Bronchial epithelial cell (primary cell): ENCODE measurements around the gene CLOCK. TPM values are rescaled to one million over a fixed set of nuclear protein-coding genes. Genes with fewer than 3 reads are reported as not detected.
A peak's percentile ranks its signal among the peaks of the same experiment; 100 is the strongest.

ENCODE experiments used
- DNase-seq: peaks from one replicate; pipeline ENCODE4 v3.0.0-alpha.2; 2010; ENCODE audit warnings: low read depth
- FAIRE-seq: peaks from 2 replicates; lab custom pipeline; 2011; peaks lifted over from hg19 to GRCh38; lab: Jason Lieb, UNC
- H3K27me3 ChIP-seq: 2 replicates; pipeline ENCODE4 v1.5.1; 2011; ENCODE audit warnings: low read length; ENCODE audit not compliant: control insufficient read depth, insufficient read depth
- H3K36me3 ChIP-seq: 2 replicates; pipeline ENCODE4 v1.5.1; 2011; ENCODE audit warnings: low read length; ENCODE audit not compliant: control insufficient read depth, insufficient read depth
- H3K4me3 ChIP-seq: 2 replicates; pipeline ENCODE4 v1.5.1; 2011; ENCODE audit warnings: mild to moderate bottlenecking, low read depth, low read length, control low read depth
- total RNA-seq: library from RNA; depleted of rRNA; stranded (reverse); fragments of >200 nt; gene quantifications from 2 replicates; pipeline ENCODE4 v1.2.1, GENCODE V29; 2014
- TF ChIP-seq, protein P1 (sequence below): IDR thresholded peaks from 2 replicates; pipeline ENCODE4 v1.5.1; 2011; ENCODE audit warnings: mild to moderate bottlenecking, moderate library complexity, low read length, control low read depth, inconsistent platforms; ENCODE audit not compliant: insufficient read depth, severe bottlenecking

CLOCK gene
- total RNA-seq, 1 donor from 2014 or later = 20.8 TPM

GRCh38 chr4:55447831-55448230 is 98.9 kb downstream of the CLOCK start:
- TF ChIP-seq, protein P1, sequence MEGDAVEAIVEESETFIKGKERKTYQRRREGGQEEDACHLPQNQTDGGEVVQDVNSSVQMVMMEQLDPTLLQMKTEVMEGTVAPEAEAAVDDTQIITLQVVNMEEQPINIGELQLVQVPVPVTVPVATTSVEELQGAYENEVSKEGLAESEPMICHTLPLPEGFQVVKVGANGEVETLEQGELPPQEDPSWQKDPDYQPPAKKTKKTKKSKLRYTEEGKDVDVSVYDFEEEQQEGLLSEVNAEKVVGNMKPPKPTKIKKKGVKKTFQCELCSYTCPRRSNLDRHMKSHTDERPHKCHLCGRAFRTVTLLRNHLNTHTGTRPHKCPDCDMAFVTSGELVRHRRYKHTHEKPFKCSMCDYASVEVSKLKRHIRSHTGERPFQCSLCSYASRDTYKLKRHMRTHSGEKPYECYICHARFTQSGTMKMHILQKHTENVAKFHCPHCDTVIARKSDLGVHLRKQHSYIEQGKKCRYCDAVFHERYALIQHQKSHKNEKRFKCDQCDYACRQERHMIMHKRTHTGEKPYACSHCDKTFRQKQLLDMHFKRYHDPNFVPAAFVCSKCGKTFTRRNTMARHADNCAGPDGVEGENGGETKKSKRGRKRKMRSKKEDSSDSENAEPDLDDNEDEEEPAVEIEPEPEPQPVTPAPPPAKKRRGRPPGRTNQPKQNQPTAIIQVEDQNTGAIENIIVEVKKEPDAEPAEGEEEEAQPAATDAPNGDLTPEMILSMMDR = no peak
- Histone ChIP-seq H3K27me3 (no peaks in the 10 kb centered on the region), H3K36me3 (peaks cover 1% of the 10 kb centered on the region), H3K4me3 (no peak overlapping the region)
- DNase-seq (no peak), FAIRE-seq (no peak)

DNA sequence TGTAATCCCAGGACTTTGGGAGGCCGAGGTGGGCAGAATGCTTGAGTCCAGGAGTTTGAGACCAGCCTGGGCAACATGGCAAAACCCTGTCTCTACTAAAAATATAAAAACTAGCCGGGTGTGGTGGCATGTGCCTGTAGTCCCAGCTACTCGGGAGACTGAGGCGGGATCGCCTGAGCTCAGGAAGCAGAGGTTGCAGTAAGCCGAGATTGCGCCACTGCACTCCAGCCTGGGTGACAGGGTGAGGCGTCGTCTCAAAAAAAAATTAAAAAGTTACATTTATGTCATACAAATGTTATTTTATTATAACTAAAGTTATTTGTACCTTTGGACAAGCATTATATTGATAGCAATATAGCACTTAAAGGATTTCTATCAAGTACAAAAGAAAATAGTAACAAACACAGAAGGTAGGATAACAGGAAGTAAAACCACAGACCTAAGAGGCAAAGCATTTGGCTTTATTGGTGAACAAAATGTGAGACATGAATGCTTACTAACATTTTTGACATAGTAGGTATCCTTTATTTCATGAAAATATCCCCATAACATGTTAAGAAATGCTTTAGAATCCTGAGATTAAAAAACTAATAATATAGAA is 99.5 kb downstream of the CLOCK start:
- Histone ChIP-seq H3K36me3 (peaks cover under 1% of the 10 kb centered on the region), H3K4me3 (no peak overlapping the region), H3K27me3 (no peaks in the 10 kb centered on the region)
- FAIRE-seq = no peak
- TF ChIP-seq, protein P1 = no peak
- DNase-seq = no peak

DNA sequence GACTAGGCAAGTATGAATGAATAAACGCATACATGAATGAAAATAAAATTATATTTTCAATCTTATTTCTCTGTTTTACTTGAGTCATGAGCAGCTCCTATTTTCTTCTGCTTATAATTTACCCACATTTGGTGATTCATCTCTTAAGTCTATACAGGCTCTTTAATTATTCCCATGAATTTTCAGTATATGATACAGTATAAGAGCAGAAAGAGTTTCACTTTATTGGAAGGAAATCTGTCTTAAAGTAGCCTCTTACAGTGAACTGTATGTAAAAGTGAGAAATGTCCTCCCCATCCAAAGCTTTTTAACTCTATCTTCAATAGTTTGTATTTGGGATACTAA is 100.2 kb downstream of the CLOCK start:
- DNase-seq (no peak), FAIRE-seq (no peak)
- TF ChIP-seq, protein P1 = no peak
- Histone ChIP-seq H3K36me3 (no peaks in the 10 kb centered on the region), H3K27me3 (no peaks in the 10 kb centered on the region), H3K4me3 (no peak overlapping the region)

- Histone ChIP-seq H3K27me3 (no peaks in the 10 kb centered on the region), H3K4me3 (no peak overlapping the region), H3K36me3 (no peaks in the 10 kb centered on the region)
- FAIRE-seq (no peak), DNase-seq (peak; percentile 27)
- TF ChIP-seq, protein P1 = no peak
Observed at GRCh38 chr4:55445921-55446577, 100.7 kb downstream of the CLOCK start.

DNA sequence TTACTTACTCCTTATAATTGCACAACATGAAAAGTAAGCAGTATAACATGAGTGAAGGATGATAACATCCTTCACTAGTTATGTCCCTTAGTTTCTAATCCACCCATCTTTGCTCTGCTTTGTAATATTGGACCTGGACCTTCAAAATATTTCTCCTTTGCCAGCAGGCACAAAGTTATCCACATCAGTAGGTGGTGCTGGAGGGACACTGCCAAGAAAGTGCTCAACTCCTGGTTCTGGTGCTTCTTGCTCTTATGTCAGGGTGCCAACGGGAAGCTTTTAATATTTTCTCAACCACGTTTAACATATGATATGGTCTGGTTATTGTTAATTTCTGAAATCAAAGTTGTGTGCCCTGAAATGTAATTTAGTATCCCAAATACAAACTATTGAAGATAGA is 101.9 kb downstream of the CLOCK start:
- no peaks in the 10 kb centered on the region for H3K36me3 ChIP-seq
- no peaks in the 10 kb centered on the region for H3K27me3 ChIP-seq
- H3K4me3 ChIP-seq = no peak overlapping the region
- TF ChIP-seq, protein P1 = peak; percentile 52
- peak; percentile 26 for DNase-seq
- FAIRE-seq = no peak
